MCF 10A (cell line): ENCODE data around the gene C1orf198. TPM values are rescaled to one million over a fixed set of nuclear protein-coding genes. Genes with fewer than 3 reads are reported as not detected.
A peak's percentile ranks its signal among the peaks of the same experiment; 100 is the strongest.

Source experiments
- BruUV-seq: library from RNA; stranded (reverse); fragments of 400-500 nt; replicated peaks from 2 replicates; lab custom pipeline; 2021; lab: Mats Ljungman, UMichigan
- CTCF ChIA-PET: fragments of 300-600 bp; sonication (Branson Sonifier 250); formaldehyde crosslinking; extraction: SDS; loops from one replicate; lab custom pipeline; 2021; ENCODE audit warnings: antibody characterized with exemption, inconsistent platforms; lab: Yijun Ruan, JAX
- POLR2A ChIA-PET: fragments of 300-600, 350-650 bp; sonication (Branson Sonifier 250); formaldehyde crosslinking; extraction: SDS; loops from one replicate; lab custom pipeline; 2020; ENCODE audit warnings: antibody characterized with exemption, inconsistent platforms; lab: Yijun Ruan, JAX
- DNase-seq: peaks from one replicate; pipeline ENCODE4 v3.0.0-alpha.2; 2018; ENCODE audit not compliant: unreplicated experiment
- H3K27ac Mint-ChIP-seq: one replicate; pipeline ENCODE4 v1.8.0; 2022; ENCODE audit warnings: mild to moderate bottlenecking, low read depth, mixed read lengths; ENCODE audit not compliant: unreplicated experiment
- H3K27me3 Mint-ChIP-seq: one replicate; pipeline ENCODE4 v1.8.0; 2022; ENCODE audit warnings: mixed read lengths; ENCODE audit not compliant: insufficient read depth, unreplicated experiment
- H3K36me3 Mint-ChIP-seq: one replicate; pipeline ENCODE4 v1.8.0; 2022; ENCODE audit warnings: mild to moderate bottlenecking, moderate library complexity, mixed read lengths; ENCODE audit not compliant: insufficient read depth, unreplicated experiment
- H3K4me1 Mint-ChIP-seq: one replicate; pipeline ENCODE4 v1.8.0; 2022; ENCODE audit warnings: mixed read lengths; ENCODE audit not compliant: insufficient read depth, unreplicated experiment
- H3K4me3 Mint-ChIP-seq: one replicate; pipeline ENCODE4 v1.8.0; 2022; ENCODE audit warnings: mild to moderate bottlenecking, moderate library complexity, mixed read lengths; ENCODE audit not compliant: unreplicated experiment
- H3K9me3 Mint-ChIP-seq: one replicate; pipeline ENCODE4 v1.8.0; 2022; ENCODE audit warnings: mixed read lengths; ENCODE audit not compliant: unreplicated experiment
- CTCF ChIP-seq: fragments of 200-600 bp; IDR thresholded peaks from one replicate; pipeline ENCODE4 v1.8.0; 2022; ENCODE audit warnings: antibody characterized with exemption, mild to moderate bottlenecking; ENCODE audit not compliant: unreplicated experiment
- intact Hi-C: fragments of 100-400 bp; cut with micrococcal nuclease; formaldehyde crosslinking; loops from 2 replicates; pipeline ENCODE4 v1.14.1; 2022
- total RNA-seq: library from RNA; stranded (reverse); gene quantifications from 2 replicates; pipeline ENCODE4 v1.2.3, GENCODE V29; 2022

Gene C1orf198
- total RNA-seq, 1 experiment from 2014 or later, result 13.7 TPM

DNA sequence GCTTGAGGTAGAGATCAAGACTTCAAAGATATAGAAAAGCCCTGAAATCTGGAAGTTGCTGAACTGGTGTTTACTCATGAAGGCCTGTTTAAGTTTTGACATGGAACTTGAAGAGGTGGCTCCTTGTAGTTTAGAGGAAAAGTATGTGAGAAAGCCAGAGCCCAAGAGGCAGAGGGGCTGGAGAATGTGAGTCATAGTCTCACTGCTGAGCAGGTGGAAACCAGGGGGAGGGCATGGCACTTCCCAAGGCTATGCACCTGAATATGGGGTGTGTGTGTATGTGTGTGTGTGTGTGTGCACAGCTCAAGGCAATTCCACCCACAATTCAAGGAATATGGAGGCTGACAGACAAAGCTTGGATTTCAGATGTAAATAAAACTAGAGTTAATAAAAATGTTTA, 46.8 kb upstream of the C1orf198 start:
- Mint-ChIP-seq H3K4me3 (no peak overlapping the region), H3K36me3 (peaks cover 87% of the 10 kb centered on the region), H3K9me3 (no peaks in the 10 kb centered on the region), H3K27me3 (no peaks in the 10 kb centered on the region), H3K27ac (no peak overlapping the region), H3K4me1 (peaks cover 6% of the 10 kb centered on the region)
- no peak for DNase-seq
- POLR2A ChIA-PET, result no interaction called here
- CTCF ChIA-PET, result interaction anchor here (0.5 to 4.3 kb wide), 8 partner anchors 14 to 301 kb away, joined by 3 to 70 read pairs (median 4); partner anchors contain the start of genes ARV1, FAM89A and TTC13
- intact Hi-C loops, result loop anchor here (5.0 kb wide), 2 partner anchors 62 to 687 kb away; partner anchors contain the start of genes ARV1 and TTC13
- BruUV-seq, result no TSS peak
- TF ChIP-seq CTCF, result no peak

GRCh38 chr1:230913496-230913895, 45.2 kb upstream of the C1orf198 start:
- no peaks in the 10 kb centered on the region for H3K27me3 Mint-ChIP-seq
- POLR2A ChIA-PET, result interaction anchor here (0.5 to 1.5 kb wide), 4 partner anchors 11 to 127 kb away, joined by 3 to 4 read pairs (median 3); no protein-coding TSS in a partner anchor
- H3K36me3 Mint-ChIP-seq, result peaks cover 83% of the 10 kb centered on the region
- peaks cover 6% of the 10 kb centered on the region for H3K4me1 Mint-ChIP-seq
- CTCF ChIA-PET, result interaction anchor here (0.7 to 1.8 kb wide), 9 partner anchors 10 to 297 kb away, joined by 3 to 13 read pairs (median 4); partner anchors contain the start of genes ARV1 and TTC13
- peak; percentile 64 for DNase-seq
- no peak overlapping the region for H3K4me3 Mint-ChIP-seq
- TF ChIP-seq CTCF, result no peak
- intact Hi-C loops, result no loop called here
- no TSS peak for BruUV-seq
- H3K27ac Mint-ChIP-seq, result no peak overlapping the region
- no peaks in the 10 kb centered on the region for H3K9me3 Mint-ChIP-seq

DNA sequence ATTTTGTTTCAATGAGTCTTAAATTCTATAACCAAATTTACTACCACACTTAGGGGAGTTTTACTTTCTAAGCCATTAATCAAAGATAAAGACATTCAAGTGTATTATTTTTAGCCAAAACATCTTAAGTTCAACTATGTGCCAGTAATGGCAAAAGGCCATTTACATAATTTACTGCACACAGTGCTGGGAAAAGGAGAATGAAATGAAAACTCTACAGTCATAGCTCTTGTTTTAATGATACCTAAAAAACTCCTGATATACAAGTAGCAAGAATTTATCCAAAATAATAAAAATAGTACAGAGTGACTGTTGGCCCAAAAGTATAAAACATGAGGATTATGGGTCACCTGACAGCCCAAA, 42.4 kb upstream of the C1orf198 start:
- Mint-ChIP-seq H3K27ac (no peak overlapping the region), H3K4me3 (no peak overlapping the region), H3K36me3 (peaks cover 74% of the 10 kb centered on the region), H3K27me3 (no peaks in the 10 kb centered on the region), H3K9me3 (no peaks in the 10 kb centered on the region), H3K4me1 (peaks cover 6% of the 10 kb centered on the region)
- ChIA-PET CTCF (interaction anchor here (0.5 to 0.8 kb wide), 4 partner anchors 11 to 47 kb away, joined by 3 to 4 read pairs (median 3); no protein-coding TSS in a partner anchor), POLR2A (interaction anchor here (0.9 to 1.1 kb wide), 2 partner anchors 11 to 68 kb away, joined by 3 read pairs; partner anchors contain the start of genes ARV1 and TTC13)
- no peak for TF ChIP-seq CTCF
- intact Hi-C loops, result no loop called here
- DNase-seq, result no peak
- no TSS peak for BruUV-seq

GRCh38 chr1:230909974-230910754, 41.8 kb upstream of the C1orf198 start:
- no TSS peak for BruUV-seq
- Mint-ChIP-seq H3K36me3 (peaks cover 73% of the 10 kb centered on the region), H3K4me1 (peaks cover 6% of the 10 kb centered on the region), H3K27me3 (no peaks in the 10 kb centered on the region), H3K4me3 (no peak overlapping the region), H3K9me3 (no peaks in the 10 kb centered on the region), H3K27ac (no peak overlapping the region)
- ChIA-PET POLR2A (interaction anchor here (0.9 kb wide), 2 partner anchors 16 to 69 kb away, joined by 3 read pairs; partner anchors contain the start of genes ARV1 and TTC13), CTCF (interaction anchor here (0.5 to 0.6 kb wide), 2 partner anchors 348 to 447 kb away, joined by 3 read pairs; no protein-coding TSS in a partner anchor)
- no peak for TF ChIP-seq CTCF
- intact Hi-C loops, result no loop called here
- no peak for DNase-seq
